Effector CD4-positive, alpha-beta T cell (primary cell): Measurements from ENCODE around the gene C10orf143.
"Not testable (repeated sequence)": the region's sequence is repeated elsewhere in the genome, so short reads cannot be mapped to it uniquely, and the experiment has no call there.

Experiments used
- DNase-seq: peaks from one replicate; pipeline ENCODE4 v3.0.0-alpha.2; 2020

Gene C10orf143

DNA sequence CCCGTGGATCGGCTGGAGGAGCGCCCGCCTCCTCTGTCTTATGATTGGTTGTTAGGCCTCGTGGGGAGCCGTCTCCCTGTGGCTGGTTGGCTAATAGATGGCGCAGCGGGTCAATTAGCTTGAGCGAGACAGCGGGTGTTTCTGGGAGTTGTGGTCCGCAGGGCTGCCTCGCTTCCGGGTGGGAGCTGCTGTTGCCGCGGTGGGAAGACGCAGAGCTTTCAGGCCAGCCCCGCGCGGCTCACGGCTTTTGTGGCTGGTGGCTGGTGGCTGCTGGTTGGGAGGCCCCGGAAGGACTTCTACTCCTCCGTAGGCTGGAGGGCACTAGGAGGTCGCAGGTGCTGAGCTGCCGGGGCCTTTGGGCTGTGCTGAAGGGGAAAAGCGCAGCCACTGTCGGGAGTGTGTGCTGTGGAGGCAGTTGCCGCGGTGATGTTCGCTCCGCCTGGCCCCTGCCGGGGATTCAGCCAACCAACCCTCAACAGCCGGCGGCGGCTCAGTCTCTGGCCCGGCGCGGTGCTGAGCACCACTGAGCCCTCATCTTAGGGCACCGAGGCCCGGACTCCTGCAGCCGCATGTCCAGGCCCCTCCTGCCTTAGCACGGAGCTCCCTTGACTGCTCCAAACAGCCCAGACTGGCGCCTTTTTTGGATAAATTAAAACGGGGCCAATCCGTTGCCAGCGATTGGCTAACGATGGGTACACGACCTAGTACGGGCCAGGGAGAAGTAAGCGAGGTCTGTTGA is 652 bp upstream of the C10orf143 start:
- peak; percentile 94 for DNase-seq

- DNase-seq = peak; percentile 70
Observed at GRCh38 chr10:130109796-130110245, 809 bp downstream of the C10orf143 start.

DNA sequence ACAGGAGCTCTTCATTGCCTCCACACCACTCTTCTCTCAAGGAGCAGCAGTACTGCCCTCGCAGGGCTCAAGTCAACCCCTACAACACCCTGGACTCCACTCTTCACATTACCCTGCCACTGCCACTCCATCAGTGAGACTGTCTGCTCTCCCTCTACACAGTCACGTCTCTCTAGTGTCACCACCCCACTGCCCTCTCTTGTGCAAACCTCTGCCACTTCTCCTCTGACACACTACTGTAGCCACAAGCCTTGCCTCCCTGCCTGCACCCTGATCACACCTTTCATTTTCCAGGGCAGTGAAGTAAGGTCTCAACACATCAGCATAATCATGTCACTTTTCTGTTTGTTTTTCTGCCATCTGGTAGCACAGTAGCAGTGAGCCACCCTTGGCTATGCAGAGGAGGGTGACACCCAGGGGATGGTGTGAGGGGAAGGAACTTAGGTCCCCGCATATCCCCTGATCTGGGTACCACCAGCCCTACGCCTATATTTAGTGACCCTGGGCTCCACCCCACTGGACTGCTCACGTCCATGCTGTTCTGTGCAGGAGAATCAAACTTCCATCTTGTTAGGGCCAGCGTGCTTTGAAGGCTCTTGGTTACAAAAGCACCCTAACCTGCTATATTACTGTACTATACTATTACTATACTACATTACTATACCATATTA is 1.6 kb downstream of the C10orf143 start:
- no peak for DNase-seq

DNA sequence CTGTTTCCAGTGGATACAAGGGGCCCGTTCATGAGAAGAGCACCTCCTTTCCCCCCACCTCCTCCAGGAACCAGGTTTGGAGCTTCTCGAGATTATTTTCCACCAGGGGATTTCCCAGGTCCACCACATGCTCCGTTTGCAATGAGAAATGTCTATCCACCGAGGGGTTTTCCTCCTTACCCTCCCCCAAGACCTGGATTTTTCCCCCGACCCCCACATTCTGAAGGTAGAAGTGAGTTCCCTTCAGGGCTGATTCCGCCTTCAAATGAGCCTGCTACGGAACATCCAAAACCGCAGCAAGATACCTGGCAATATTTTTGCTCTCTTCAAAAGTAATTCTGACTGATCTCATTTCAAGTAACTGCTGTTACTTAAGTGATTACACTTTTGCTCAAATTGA is 2.5 kb downstream of the C10orf143 start:
- not testable (repeated sequence) for DNase-seq

DNA sequence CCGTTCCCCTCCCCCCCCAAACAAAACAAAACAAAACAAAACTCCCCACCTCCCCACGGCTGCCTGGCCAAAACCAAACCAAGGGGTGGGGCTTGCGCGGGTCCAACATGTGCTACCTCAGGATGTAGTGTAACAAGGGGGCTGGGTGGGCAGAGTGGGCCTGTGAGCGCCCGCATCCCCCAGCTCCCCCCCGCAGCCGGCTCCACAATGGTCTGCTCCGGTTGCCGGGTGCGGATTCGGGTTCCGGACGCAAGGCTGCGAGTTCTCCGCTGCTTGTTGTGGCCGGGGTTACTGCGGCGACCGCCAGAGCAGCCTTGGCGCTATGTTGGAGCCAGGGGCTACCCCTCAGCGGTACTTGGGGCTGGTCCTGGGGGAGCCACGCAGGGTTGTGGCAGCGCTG is 4.9 kb downstream of the C10orf143 start:
- DNase-seq = no peak

DNA sequence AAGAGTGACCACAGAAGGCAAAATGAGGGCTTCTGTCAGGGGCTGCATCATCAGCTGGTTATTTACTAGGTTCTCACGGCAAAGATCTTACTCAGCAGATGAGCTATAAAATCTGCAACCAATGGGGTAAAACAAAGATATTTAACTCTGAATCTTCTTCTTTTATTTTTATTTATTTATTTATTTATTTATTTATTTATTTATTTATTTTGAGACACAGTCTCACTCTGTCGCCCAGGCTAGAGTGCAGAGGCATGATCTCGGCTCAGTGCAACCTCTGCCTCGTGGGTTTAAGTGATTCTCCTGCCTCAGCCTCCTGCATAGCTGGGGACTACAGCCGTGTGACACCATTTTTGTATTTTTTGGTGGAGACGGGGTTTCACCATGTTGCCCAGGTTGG is 11.3 kb downstream of the C10orf143 start:
- no peak for DNase-seq

DNA sequence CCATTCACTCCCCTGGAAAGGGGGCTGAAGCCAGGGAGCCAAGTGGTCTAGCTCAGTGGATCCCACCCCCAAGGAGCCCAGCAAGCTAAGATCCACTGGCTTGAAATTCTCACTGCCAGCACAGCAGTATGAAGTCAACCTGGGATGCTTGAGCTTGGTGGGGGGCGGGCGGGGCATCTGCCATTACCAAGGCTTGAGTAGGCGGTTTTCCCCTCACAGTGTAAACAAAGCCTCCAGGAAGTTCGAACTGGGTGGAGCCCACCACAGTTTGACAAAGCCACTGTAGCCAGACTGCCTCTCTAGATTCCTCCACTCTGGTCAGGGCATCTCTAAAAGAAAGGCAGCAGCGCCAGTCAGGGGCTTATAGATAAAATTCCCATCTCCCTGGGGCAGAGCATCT is 20.1 kb downstream of the C10orf143 start:
- not testable (repeated sequence) for DNase-seq

DNA sequence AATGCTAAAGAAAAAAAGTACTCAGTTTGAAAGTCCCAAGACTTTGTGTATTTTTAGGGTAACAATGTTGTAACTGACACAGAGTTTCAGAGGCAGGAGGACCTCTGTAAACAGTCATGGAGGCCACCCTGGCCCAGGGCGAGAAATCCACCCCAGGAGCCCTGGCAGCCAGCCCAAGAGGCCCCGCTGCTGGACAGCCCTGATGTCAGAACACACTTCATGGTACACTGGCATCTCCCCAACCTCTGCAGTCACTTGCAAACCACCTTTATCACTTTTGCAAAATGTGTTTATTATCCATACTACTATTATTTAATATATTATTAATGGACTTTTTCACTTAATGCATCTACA is 30.2 kb downstream of the C10orf143 start:
- DNase-seq = no peak

- no peak for DNase-seq
Observed at GRCh38 chr10:130079614-130080460, 30.8 kb downstream of the C10orf143 start.

GRCh38 chr10:130078120-130078519 is 32.5 kb downstream of the C10orf143 start:
- no peak for DNase-seq

DNA sequence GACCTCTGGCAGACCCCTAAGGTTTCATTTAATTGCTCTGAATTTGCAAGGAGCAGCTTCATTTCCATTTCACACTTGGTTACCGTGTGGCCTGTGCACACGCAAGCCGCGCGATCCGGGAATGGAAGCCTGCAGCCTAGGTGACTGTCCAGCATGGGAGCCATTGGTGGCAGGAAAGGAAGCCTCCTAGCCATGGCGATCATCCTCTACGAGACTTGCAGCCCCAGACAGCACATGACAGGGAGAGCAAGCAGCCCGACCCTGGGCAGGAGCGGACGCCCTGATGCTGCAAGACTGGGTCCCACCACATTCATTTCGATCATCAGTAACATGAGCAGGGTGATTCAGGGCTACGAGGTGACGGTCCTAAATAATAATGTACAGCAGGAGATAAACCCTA is 33.9 kb downstream of the C10orf143 start:
- no peak for DNase-seq

- DNase-seq = no peak
Observed at GRCh38 chr10:130074639-130075038, 36.0 kb downstream of the C10orf143 start.

GRCh38 chr10:130073912-130074311 is 36.7 kb downstream of the C10orf143 start:
- no peak for DNase-seq

- DNase-seq = no peak
Observed at GRCh38 chr10:130072247-130072646, 38.4 kb downstream of the C10orf143 start.

DNA sequence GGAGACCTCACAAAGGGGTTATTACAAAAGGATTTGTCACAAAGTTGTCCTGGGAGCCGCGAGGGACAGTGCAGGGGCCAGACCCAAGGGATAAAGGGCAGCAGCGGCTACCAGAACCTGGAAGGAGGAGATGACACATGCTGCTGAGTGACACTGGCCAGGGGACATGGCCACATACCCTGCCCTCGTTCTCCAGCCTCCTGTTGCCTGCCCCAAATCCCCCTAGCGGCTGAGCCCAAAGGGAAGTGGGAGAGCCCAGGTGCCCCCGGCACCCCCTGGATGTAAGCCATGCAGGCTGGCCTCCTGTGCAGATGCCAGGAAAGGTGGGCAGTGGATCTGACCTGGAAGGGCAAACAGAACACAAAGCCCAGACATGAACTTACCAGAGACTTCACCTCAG is 42.7 kb downstream of the C10orf143 start:
- DNase-seq = no peak

GRCh38 chr10:130066743-130067142 is 43.9 kb downstream of the C10orf143 start:
- DNase-seq = no peak

DNA sequence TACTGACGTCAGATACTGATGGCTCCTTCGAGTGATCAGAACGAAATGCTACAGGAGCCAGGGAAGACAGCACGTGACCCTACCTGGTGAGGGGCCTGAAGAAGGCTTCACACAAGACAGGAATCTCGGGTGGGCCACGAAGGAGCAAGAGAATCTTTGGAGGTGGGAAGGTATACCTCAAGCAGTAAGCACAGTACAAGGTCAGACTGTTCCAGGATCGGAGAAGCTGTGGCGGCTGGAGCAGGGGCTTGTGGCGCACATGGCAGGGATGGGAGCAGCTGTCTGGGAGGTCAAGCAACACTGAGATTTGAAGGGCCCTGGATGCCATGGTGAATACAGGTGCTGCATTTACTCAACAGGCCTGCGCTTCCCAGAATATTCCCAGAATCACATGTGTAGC is 45.4 kb downstream of the C10orf143 start:
- DNase-seq = no peak

- no peak for DNase-seq
Observed at GRCh38 chr10:130064783-130065182, 45.8 kb downstream of the C10orf143 start.

DNA sequence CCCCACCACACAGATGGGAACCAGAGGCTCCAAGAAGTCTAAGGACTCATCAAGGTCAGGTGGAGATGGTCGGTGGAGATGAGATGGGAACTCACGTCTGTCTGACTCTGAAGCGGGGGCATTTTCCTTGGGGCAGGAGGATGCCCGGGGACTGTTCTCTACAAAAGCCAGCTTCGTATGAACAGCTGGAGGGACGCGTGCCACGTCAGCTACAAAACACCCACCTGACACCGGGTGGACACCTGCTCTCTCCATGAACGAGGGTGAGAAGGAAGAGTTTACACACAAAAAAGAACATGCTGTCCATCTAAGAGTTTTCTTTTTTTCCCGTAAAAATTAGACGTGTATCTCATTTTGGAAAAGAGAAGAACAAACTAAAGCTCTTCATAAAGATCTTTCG is 47.7 kb downstream of the C10orf143 start:
- DNase-seq = no peak

DNA sequence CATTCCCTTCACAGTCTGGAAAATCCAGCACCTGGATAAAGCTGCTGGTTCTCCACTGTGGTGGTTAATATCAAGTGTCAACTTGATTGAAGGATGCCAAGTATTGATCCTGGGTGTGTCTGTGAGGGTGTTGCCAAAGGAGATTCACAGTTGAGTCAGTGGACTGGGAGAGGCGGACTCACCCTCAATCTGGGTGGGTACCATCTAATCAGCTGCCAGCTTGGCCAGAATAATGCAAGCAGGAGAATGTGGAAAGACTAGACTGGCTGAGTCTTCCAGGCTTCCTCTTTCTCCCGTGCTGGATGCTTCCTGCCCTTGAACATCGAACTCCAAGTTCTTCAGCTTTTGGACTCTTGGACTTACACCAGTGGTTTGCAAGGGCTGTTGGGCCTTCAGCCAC is 48.4 kb downstream of the C10orf143 start:
- no peak for DNase-seq

- no peak for DNase-seq
Observed at GRCh38 chr10:130061760-130062159, 48.9 kb downstream of the C10orf143 start.

DNA sequence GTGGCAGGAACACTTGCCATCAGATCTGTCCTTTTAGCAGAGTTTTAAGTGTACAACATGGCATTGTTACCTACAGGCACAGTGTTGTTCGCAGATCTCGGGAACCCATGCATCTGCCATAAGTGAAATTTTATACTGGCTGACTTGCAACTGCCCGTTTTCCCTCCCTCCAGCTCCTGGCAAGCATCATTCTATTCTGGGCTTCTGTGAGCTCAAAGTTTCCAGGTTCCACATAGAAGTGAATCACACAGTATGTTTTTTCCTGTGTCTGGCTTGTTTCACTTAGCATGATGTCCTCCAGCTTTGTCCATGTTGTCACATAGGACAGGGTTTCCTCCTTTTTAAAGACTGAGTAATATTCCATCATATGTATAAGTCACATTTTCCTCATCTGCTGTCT is 56.6 kb downstream of the C10orf143 start:
- no peak for DNase-seq

GRCh38 chr10:130053561-130053960 is 57.1 kb downstream of the C10orf143 start:
- no peak for DNase-seq

- no peak for DNase-seq
Observed at GRCh38 chr10:130052193-130052592, 58.4 kb downstream of the C10orf143 start.
